Esophagus squamous epithelium (tissue), 4 donors: ENCODE results near the gene NFIB.

Source experiments
- POLR2A ChIP-seq, 4 donors: fragments of 450-650 bp; IDR thresholded peaks; one replicate each; pipeline ENCODE4 v1.6.1; 2017; ENCODE audit warnings: antibody characterized with exemption in 4 of 4, mild to moderate bottlenecking in 4 of 4, moderate library complexity in 3 of 4
- TF ChIP-seq, protein P1 (sequence below), 6 experiments: fragments of 450-650 bp in 4 of 6; fragments of 200-600 bp in 2 of 6; sonication (generic) in 2 of 6; IDR thresholded peaks; one replicate each; pipeline ENCODE4 v1.5.1; 2016 to 2019; ENCODE audit warnings: antibody characterized with exemption in 6 of 6, mild to moderate bottlenecking in 4 of 6, moderate library complexity in 4 of 6

DNA sequence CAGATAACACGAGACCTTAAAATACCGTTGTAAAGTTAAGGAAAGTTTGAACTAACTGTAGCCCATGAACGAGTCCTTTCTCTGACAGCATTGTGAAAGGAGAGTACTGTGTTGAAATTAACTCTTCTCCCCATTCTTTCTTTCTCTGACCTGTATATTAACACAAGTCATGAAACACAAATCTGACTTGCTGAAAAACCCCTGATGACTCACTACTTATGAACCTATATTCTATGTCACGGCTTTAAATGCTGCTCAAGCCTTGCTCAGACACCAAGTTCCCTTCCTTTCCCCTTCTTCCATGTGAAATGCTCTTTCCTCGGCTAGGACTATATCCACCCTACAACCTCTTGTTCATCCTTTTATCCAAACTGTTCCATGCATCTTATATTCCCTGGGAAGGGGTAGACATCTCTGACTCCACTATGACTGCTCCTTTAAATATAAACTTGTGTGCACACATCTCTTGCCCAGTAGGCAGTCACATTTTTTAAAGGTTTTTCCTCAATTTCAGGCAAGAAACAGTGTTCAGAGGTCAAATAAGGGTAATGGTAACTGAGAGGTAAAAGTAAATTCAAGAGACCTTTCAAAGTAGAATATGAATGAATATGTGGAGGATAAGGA lies 142.9 kb downstream of the NFIB start:
- TF ChIP-seq, protein P1, sequence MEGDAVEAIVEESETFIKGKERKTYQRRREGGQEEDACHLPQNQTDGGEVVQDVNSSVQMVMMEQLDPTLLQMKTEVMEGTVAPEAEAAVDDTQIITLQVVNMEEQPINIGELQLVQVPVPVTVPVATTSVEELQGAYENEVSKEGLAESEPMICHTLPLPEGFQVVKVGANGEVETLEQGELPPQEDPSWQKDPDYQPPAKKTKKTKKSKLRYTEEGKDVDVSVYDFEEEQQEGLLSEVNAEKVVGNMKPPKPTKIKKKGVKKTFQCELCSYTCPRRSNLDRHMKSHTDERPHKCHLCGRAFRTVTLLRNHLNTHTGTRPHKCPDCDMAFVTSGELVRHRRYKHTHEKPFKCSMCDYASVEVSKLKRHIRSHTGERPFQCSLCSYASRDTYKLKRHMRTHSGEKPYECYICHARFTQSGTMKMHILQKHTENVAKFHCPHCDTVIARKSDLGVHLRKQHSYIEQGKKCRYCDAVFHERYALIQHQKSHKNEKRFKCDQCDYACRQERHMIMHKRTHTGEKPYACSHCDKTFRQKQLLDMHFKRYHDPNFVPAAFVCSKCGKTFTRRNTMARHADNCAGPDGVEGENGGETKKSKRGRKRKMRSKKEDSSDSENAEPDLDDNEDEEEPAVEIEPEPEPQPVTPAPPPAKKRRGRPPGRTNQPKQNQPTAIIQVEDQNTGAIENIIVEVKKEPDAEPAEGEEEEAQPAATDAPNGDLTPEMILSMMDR (IDR thresholded peaks at IDR 0.05), result no peak
- TF ChIP-seq POLR2A (IDR thresholded peaks at IDR 0.05), result no peak
